ENCODE data around the gene MRGPRD. TPM values are rescaled to one million over a fixed set of nuclear protein-coding genes. Genes with fewer than 3 reads are reported as not detected.

Gene MRGPRD
- total RNA-seq, 4 donors from 2014 or later: not detected

GRCh38 chr11:68956142-68956541, 24.6 kb downstream of the MRGPRD start:
- no peak for TF ChIP-seq POLR2A (IDR thresholded peaks at IDR 0.05)
- TF ChIP-seq, protein P1, sequence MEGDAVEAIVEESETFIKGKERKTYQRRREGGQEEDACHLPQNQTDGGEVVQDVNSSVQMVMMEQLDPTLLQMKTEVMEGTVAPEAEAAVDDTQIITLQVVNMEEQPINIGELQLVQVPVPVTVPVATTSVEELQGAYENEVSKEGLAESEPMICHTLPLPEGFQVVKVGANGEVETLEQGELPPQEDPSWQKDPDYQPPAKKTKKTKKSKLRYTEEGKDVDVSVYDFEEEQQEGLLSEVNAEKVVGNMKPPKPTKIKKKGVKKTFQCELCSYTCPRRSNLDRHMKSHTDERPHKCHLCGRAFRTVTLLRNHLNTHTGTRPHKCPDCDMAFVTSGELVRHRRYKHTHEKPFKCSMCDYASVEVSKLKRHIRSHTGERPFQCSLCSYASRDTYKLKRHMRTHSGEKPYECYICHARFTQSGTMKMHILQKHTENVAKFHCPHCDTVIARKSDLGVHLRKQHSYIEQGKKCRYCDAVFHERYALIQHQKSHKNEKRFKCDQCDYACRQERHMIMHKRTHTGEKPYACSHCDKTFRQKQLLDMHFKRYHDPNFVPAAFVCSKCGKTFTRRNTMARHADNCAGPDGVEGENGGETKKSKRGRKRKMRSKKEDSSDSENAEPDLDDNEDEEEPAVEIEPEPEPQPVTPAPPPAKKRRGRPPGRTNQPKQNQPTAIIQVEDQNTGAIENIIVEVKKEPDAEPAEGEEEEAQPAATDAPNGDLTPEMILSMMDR (IDR thresholded peaks at IDR 0.05): peak in 1 of 2 donors; percentile 17
- no peak for DNase-seq (ENCODE audit: low spot score in 2 of 2)
- H3K36me3 ChIP-seq: no peaks in the 10 kb centered on the region

DNA sequence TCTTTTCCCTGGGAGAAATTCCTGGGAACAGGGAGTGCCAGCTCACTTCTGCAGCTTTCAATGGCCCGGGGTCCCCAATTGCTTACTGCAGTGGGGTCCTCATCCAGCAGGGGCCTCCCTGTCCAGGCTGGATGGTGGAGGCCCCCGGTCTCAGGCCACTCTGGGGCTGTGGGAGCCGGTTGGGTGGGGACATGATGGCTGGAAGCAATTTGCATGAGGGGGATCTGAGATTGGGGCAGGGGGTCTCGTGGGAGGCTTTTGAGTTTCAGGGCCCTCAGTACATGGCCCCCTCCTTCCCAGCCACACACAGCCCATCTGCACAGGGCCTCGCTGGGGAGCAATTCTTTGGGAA, 25.2 kb downstream of the MRGPRD start:
- TF ChIP-seq, protein P1 (IDR thresholded peaks at IDR 0.05): no peak
- TF ChIP-seq POLR2AphosphoS5 (IDR thresholded peaks at IDR 0.05) (no peak), EP300 (IDR thresholded peaks at IDR 0.05) (no peak), POLR2A (IDR thresholded peaks at IDR 0.05) (no peak)
- no peak for DNase-seq (ENCODE audit: low spot score in 2 of 2)
- H3K9me3 ChIP-seq: no peaks in the 10 kb centered on the region
- peaks cover 10% of the 10 kb centered on the region for H3K4me1 ChIP-seq
- no peaks in the 10 kb centered on the region for H3K27me3 ChIP-seq
- H3K27ac ChIP-seq: no peak overlapping the region
- WGBS: 32% methylated on average over 4 of the region's 5 CpGs
- no peak overlapping the region for H3K4me3 ChIP-seq
- no peaks in the 10 kb centered on the region for H3K36me3 ChIP-seq

More at GRCh38 chr11:68956142-68956541, 24.6 kb downstream of the MRGPRD start:
- WGBS: 23% methylated on average over 10 of the region's 12 CpGs
- H3K4me3 ChIP-seq: no peak overlapping the region
- no peaks in the 10 kb centered on the region for H3K9me3 ChIP-seq
- no peaks in the 10 kb centered on the region for H3K27me3 ChIP-seq
- H3K4me1 ChIP-seq: peaks cover 10% of the 10 kb centered on the region
- H3K27ac ChIP-seq: no peak overlapping the region

- no peak for TF ChIP-seq EP300 (IDR thresholded peaks at IDR 0.05)
- TF ChIP-seq POLR2AphosphoS5 (IDR thresholded peaks at IDR 0.05): no peak
- no peak for TF ChIP-seq POLR2A (IDR thresholded peaks at IDR 0.05)
- TF ChIP-seq, protein P1 (IDR thresholded peaks at IDR 0.05): no peak
- DNase-seq (ENCODE audit: low spot score in 2 of 2): no peak
- no peaks in the 10 kb centered on the region for H3K27me3 ChIP-seq
- H3K4me3 ChIP-seq: no peak overlapping the region
- WGBS: 31% methylated on average over 24 of the region's 30 CpGs
- H3K36me3 ChIP-seq: no peaks in the 10 kb centered on the region
- H3K4me1 ChIP-seq: peaks cover 10% of the 10 kb centered on the region
- H3K27ac ChIP-seq: no peak overlapping the region
- H3K9me3 ChIP-seq: no peaks in the 10 kb centered on the region
These were observed 25.8 kb downstream of the MRGPRD start for GRCh38 chr11:68954836-68955606.

DNA sequence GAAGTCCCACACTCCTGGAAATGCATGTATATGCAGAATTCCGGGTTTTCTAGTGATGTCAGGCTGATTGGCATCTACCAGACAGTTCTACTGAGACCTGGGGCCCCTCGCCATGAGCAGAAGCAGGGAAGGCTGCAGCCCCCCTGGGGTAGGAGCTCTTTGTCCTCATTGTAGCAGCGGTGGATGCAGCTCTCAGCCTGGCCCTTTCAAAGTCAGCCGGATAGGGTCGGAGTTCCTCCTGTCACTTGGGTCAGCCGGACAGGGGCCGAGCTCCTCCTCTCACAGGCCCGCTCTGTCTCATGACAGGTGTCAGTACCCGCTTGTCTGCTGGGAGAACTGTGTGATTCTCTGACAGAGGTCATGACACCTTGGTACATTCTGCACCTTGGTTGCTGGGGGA, 30.0 kb downstream of the MRGPRD start:
- H3K27ac ChIP-seq: no peak overlapping the region
- 75% methylated on average over 9 of the region's 9 CpGs for WGBS
- H3K27me3 ChIP-seq: no peaks in the 10 kb centered on the region
- peaks cover 20% of the 10 kb centered on the region for H3K4me1 ChIP-seq
- H3K36me3 ChIP-seq: no peaks in the 10 kb centered on the region
- no peak overlapping the region for H3K4me3 ChIP-seq
- no peaks in the 10 kb centered on the region for H3K9me3 ChIP-seq
- TF ChIP-seq, protein P1 (IDR thresholded peaks at IDR 0.05): no peak
- TF ChIP-seq POLR2AphosphoS5 (IDR thresholded peaks at IDR 0.05): no peak
- no peak for TF ChIP-seq EP300 (IDR thresholded peaks at IDR 0.05)
- TF ChIP-seq POLR2A (IDR thresholded peaks at IDR 0.05): no peak
- no peak for DNase-seq (ENCODE audit: low spot score in 2 of 2)

DNA sequence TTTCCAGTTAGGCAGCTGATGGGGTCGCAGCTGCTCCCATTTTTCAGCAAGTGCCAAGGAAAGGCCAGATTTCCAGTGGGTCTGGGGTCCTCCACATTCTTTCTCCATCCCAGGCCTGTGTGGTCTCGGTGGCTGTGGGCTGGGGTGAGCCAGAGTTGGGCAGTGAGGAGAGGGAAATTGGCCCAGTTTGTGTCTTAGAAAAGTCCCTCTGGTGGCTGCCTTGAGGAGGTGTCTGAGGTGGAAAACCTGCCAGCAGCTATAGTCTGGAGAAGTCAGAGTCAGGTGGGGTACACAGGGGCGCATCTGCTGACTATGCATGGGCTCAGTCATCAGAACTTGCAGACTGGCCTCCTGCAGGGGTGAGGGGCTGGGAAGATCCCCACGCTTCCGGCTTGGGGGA, 30.5 kb downstream of the MRGPRD start:
- Histone ChIP-seq H3K27ac (no peak overlapping the region), H3K4me3 (no peak overlapping the region), H3K27me3 (no peaks in the 10 kb centered on the region), H3K4me1 (peaks cover 15% of the 10 kb centered on the region), H3K9me3 (no peaks in the 10 kb centered on the region), H3K36me3 (no peaks in the 10 kb centered on the region)
- WGBS: 74% methylated on average over 2 of the region's 5 CpGs
- TF ChIP-seq, protein P1 (IDR thresholded peaks at IDR 0.05): peak in 1 of 2 donors; percentile 7
- no peak for TF ChIP-seq EP300 (IDR thresholded peaks at IDR 0.05)
- no peak for DNase-seq (ENCODE audit: low spot score in 2 of 2)

Data from suprapubic skin (tissue), 4 donors.